Fibroblast of lung (primary cell): ENCODE measurements around the gene ZDHHC4. TPM values are rescaled to one million over a fixed set of nuclear protein-coding genes. Genes with fewer than 3 reads are reported as not detected.

Source experiments
- DNase-seq, 2 donors: peaks; one replicate each; pipeline versions ENCODE4 v3.0.0 to v3.0.0-alpha.2; 2010; ENCODE audit warnings: low read depth in 2 of 2
- H2AFZ ChIP-seq: 2 replicates; pipeline ENCODE4 v1.5.1; 2012; ENCODE audit warnings: low read length, control low read depth, inconsistent platforms
- H3K27ac ChIP-seq: 2 replicates; pipeline ENCODE4 v1.5.1; 2011; ENCODE audit warnings: low read length, control low read depth; ENCODE audit not compliant: insufficient read depth
- H3K27me3 ChIP-seq: 2 replicates; pipeline ENCODE4 v1.5.1; 2011; ENCODE audit warnings: mild to moderate bottlenecking, low read length; ENCODE audit not compliant: control insufficient read depth, insufficient read depth
- H3K36me3 ChIP-seq: 2 replicates; pipeline ENCODE4 v1.5.1; 2011; ENCODE audit warnings: low read length; ENCODE audit not compliant: control insufficient read depth, insufficient read depth
- H3K4me1 ChIP-seq: 2 replicates; pipeline ENCODE4 v1.5.1; 2011; ENCODE audit warnings: low read length; ENCODE audit not compliant: control insufficient read depth, insufficient read depth; ENCODE audit errors: extremely low read depth
- H3K4me2 ChIP-seq: 2 replicates; pipeline ENCODE4 v1.5.1; 2011; ENCODE audit warnings: low read length, control low read depth; ENCODE audit not compliant: insufficient read depth; ENCODE audit errors: extremely low read depth
- H3K4me3 ChIP-seq, 4 experiments: fragments of 200-600 bp in 1 of 4; sonication (generic) in 1 of 4; replicated peaks in 1 of 4; 2 replicates each; pipeline ENCODE4 v1.5.1; 2011 to 2016; ENCODE audit warnings: low read length in 4 of 4, low read depth in 3 of 4, mild to moderate bottlenecking in 3 of 4, control low read depth in 2 of 4, inconsistent platforms in 1 of 4, mixed read lengths in 1 of 4; ENCODE audit not compliant: insufficient read depth in 1 of 4; ENCODE audit errors: control extremely low read depth in 1 of 4
- H3K79me2 ChIP-seq: 2 replicates; pipeline ENCODE4 v1.5.1; 2012; ENCODE audit warnings: mild to moderate bottlenecking, low read length, inconsistent platforms; ENCODE audit not compliant: control insufficient read depth, insufficient read depth
- H3K9ac ChIP-seq: 2 replicates; pipeline ENCODE4 v1.5.1; 2011; ENCODE audit warnings: mild to moderate bottlenecking, low read length, control low read depth; ENCODE audit not compliant: insufficient read depth
- H3K9me3 ChIP-seq: 2 replicates; pipeline ENCODE4 v1.5.1; 2012; ENCODE audit warnings: low read depth, low read length; ENCODE audit not compliant: control insufficient read depth, insufficient read depth
- H4K20me1 ChIP-seq: 2 replicates; pipeline ENCODE4 v1.5.1; 2011; ENCODE audit warnings: low read length; ENCODE audit not compliant: control insufficient read depth, insufficient read depth; ENCODE audit errors: extremely low read depth
- CTCF ChIP-seq, 2 donors: IDR thresholded peaks in 1 of 2; conservative IDR thresholded peaks in 1 of 2; 1 replicate in 1 of 2; 2 replicates in 1 of 2; pipeline ENCODE4 v1.5.1; 2011 to 2012; ENCODE audit warnings: low read length in 2 of 2, control low read depth in 1 of 2, inconsistent platforms in 1 of 2, low read depth in 1 of 2, mild to moderate bottlenecking in 1 of 2
- EZH2 ChIP-seq: IDR thresholded peaks from 2 replicates; pipeline ENCODE4 v1.5.1; 2012; ENCODE audit warnings: low read length, control low read depth, mild to moderate bottlenecking; ENCODE audit errors: missing control alignments
- polyA plus RNA-seq, 2 donors: library from polyadenylated mRNA; depleted of rRNA in 1 of 2; stranded (reverse) in 1 of 2; unstranded in 1 of 2; fragments of >200 nt; gene quantifications; 2 replicates each; pipeline ENCODE4 v1.2.1, GENCODE V29; 2011 to 2012; ENCODE audit warnings: missing spikeins in 1 of 2
- total RNA-seq: library from RNA; depleted of rRNA; stranded (reverse); fragments of >200 nt; gene quantifications from 2 replicates; pipeline ENCODE4 v1.2.1, GENCODE V29; 2014

The ZDHHC4 gene
- total and polyA plus RNA-seq, 2 donors (not counting 1 experiment from before 2014, with no cell fraction given), result 65.2 to 89.5 TPM

GRCh38 chr7:6567886-6568285 is 9.4 kb upstream of the ZDHHC4 start:
- DNase-seq, result no peak
- H2AFZ ChIP-seq, result no peak overlapping the region
- H4K20me1 ChIP-seq, result no peaks in the 10 kb centered on the region
- TF ChIP-seq EZH2 (no peak), CTCF (conservative IDR thresholded peaks at IDR 0.05 in 1 of 2, IDR thresholded peaks at IDR 0.05 in 1 of 2; ENCODE audit: low read depth in 1 of 2, low read length in 2 of 2) (no peak)
- H3K4me1 ChIP-seq, result no peaks in the 10 kb centered on the region
- H3K9me3 ChIP-seq, result no peaks in the 10 kb centered on the region
- no peaks in the 10 kb centered on the region for H3K27me3 ChIP-seq
- no peak overlapping the region for H3K4me2 ChIP-seq
- no peak overlapping the region for H3K4me3 ChIP-seq
- H3K9ac ChIP-seq, result no peak overlapping the region
- H3K79me2 ChIP-seq, result no peaks in the 10 kb centered on the region
- no peaks in the 10 kb centered on the region for H3K36me3 ChIP-seq
- no peak overlapping the region for H3K27ac ChIP-seq

GRCh38 chr7:6571160-6571779 is 6.0 kb upstream of the ZDHHC4 start:
- H3K4me2 ChIP-seq, result no peak overlapping the region
- TF ChIP-seq CTCF (conservative IDR thresholded peaks at IDR 0.05 in 1 of 2, IDR thresholded peaks at IDR 0.05 in 1 of 2; ENCODE audit: low read depth in 1 of 2, low read length in 2 of 2), result no peak
- TF ChIP-seq EZH2, result no peak
- no peaks in the 10 kb centered on the region for H4K20me1 ChIP-seq
- no peaks in the 10 kb centered on the region for H3K9me3 ChIP-seq
- no peak overlapping the region for H2AFZ ChIP-seq
- no peak for DNase-seq
- no peak overlapping the region for H3K9ac ChIP-seq
- H3K36me3 ChIP-seq, result no peaks in the 10 kb centered on the region
- H3K79me2 ChIP-seq, result no peaks in the 10 kb centered on the region
- no peak overlapping the region for H3K4me3 ChIP-seq
- H3K27me3 ChIP-seq, result no peaks in the 10 kb centered on the region
- no peaks in the 10 kb centered on the region for H3K4me1 ChIP-seq
- no peak overlapping the region for H3K27ac ChIP-seq

GRCh38 chr7:6575281-6576023 is 1.8 kb upstream of the ZDHHC4 start:
- H3K27ac ChIP-seq, result no peak overlapping the region
- H3K36me3 ChIP-seq, result no peaks in the 10 kb centered on the region
- H3K4me3 ChIP-seq, result no peak overlapping the region
- H4K20me1 ChIP-seq, result no peaks in the 10 kb centered on the region
- no peak for DNase-seq
- no peak overlapping the region for H2AFZ ChIP-seq
- no peaks in the 10 kb centered on the region for H3K27me3 ChIP-seq
- TF ChIP-seq CTCF (conservative IDR thresholded peaks at IDR 0.05 in 1 of 2, IDR thresholded peaks at IDR 0.05 in 1 of 2; ENCODE audit: low read depth in 1 of 2, low read length in 2 of 2), result no peak
- TF ChIP-seq EZH2, result no peak
- no peaks in the 10 kb centered on the region for H3K4me1 ChIP-seq
- no peak overlapping the region for H3K4me2 ChIP-seq
- H3K79me2 ChIP-seq, result no peaks in the 10 kb centered on the region
- no peaks in the 10 kb centered on the region for H3K9me3 ChIP-seq
- H3K9ac ChIP-seq, result no peak overlapping the region
